Measurements from ENCODE around the gene KLHDC7A.

The KLHDC7A gene

DNA sequence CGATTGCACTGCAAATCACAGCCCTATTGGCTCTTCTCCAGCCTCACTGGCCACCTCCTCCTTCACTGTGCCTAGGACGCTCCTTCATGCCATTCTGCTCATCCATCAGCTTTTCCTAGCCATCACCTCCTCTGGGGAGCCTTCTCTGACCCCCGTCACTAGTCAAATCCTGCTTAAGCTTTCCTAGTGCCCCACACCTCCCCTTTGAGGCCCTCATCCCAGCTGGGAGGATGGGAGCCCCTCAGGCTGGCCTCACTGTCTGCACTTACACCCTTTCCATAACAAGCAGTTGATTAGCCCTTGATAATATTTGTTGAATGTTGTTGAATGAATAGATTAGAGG is 50.7 kb downstream of the KLHDC7A start:
- no peaks in the 10 kb centered on the region for H3K36me3 ChIP-seq (ENCODE audit: low read depth)
- DNase-seq (ENCODE audit: low spot score) (no peak), ATAC-seq (ENCODE audit: low read depth) (no peak)
- no peaks in the 10 kb centered on the region for H3K9me3 ChIP-seq (ENCODE audit: severe bottlenecking)
- H3K4me3 ChIP-seq (ENCODE audit: severe bottlenecking): no peak overlapping the region
- H3K4me1 ChIP-seq (ENCODE audit: insufficient read depth, poor library complexity, severe bottlenecking): no peaks in the 10 kb centered on the region
- peaks cover 29% of the 10 kb centered on the region for H3K27me3 ChIP-seq (ENCODE audit: insufficient read depth, poor library complexity, severe bottlenecking)
- TF ChIP-seq, protein P1, sequence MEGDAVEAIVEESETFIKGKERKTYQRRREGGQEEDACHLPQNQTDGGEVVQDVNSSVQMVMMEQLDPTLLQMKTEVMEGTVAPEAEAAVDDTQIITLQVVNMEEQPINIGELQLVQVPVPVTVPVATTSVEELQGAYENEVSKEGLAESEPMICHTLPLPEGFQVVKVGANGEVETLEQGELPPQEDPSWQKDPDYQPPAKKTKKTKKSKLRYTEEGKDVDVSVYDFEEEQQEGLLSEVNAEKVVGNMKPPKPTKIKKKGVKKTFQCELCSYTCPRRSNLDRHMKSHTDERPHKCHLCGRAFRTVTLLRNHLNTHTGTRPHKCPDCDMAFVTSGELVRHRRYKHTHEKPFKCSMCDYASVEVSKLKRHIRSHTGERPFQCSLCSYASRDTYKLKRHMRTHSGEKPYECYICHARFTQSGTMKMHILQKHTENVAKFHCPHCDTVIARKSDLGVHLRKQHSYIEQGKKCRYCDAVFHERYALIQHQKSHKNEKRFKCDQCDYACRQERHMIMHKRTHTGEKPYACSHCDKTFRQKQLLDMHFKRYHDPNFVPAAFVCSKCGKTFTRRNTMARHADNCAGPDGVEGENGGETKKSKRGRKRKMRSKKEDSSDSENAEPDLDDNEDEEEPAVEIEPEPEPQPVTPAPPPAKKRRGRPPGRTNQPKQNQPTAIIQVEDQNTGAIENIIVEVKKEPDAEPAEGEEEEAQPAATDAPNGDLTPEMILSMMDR (IDR thresholded peaks at IDR 0.05; ENCODE audit: poor library complexity, severe bottlenecking): no peak
- no peak overlapping the region for H3K27ac ChIP-seq (ENCODE audit: poor library complexity, severe bottlenecking)

DNA sequence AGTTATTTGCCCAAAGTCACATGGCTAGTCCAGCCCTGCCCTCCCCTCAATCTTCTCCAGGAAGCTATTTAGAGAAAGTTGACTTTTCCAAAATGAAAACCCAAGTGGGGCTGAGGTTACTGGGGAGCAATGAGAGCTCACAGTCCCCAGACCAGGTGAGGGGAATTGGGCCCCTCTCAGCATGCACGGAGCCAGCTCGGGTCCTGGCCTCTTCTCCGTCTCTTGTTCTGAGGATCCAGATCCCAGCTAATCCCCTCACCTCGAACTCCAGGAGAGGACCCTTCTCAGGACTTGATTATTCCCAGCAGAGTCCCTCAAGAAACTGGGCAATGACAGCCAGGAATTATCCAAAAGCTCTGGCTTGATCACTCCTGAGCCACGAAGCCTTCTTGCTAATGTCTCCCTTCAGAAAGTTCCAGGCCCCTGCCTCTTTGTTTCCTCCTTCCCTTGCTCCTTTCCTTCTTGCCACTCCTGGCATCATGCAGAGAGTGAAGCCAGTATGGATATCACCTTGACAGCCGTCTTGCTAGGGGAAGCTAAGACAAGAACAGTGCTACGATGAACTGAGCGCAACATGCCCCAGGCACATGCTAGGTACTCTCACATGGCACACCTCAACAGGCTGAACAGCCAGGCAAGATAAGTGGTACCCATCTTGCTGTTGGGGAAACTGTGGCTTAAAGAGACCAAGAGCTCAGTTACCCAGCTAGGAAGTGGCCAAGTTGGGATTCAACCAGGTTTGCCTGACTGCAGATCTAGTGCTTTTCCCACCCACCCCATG is 51.9 kb downstream of the KLHDC7A start:
- TF ChIP-seq, protein P1 (IDR thresholded peaks at IDR 0.05; ENCODE audit: poor library complexity, severe bottlenecking): no peak
- DNase-seq (ENCODE audit: low spot score): no peak
- Histone ChIP-seq H3K27ac (ENCODE audit: poor library complexity, severe bottlenecking) (no peak overlapping the region), H3K9me3 (ENCODE audit: severe bottlenecking) (no peaks in the 10 kb centered on the region), H3K4me3 (ENCODE audit: severe bottlenecking) (no peak overlapping the region), H3K4me1 (ENCODE audit: insufficient read depth, poor library complexity, severe bottlenecking) (no peaks in the 10 kb centered on the region), H3K27me3 (ENCODE audit: insufficient read depth, poor library complexity, severe bottlenecking) (peaks cover 40% of the 10 kb centered on the region), H3K36me3 (ENCODE audit: low read depth) (no peaks in the 10 kb centered on the region)
- no peak for ATAC-seq (ENCODE audit: low read depth)

DNA sequence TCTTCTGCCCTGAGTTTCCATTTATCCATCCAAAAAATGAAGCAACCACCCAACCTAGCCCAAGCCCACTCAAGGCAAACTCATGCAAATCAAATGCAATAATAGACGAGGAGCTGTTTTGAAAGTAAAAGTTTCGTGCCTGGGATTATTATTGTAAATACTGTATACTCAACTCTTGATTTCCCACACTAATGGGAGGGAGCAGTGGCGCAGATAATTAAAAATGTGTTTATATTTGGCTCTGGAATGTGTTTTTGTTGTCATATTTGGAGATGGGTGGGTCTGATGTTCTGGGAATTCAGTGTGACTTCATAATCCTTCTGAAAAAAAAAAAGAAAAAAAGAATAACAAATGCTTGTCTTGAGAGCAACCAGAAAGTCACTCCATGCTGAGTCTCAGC is 52.5 kb downstream of the KLHDC7A start:
- TF ChIP-seq, protein P1 (IDR thresholded peaks at IDR 0.05; ENCODE audit: poor library complexity, severe bottlenecking): no peak
- ATAC-seq (ENCODE audit: low read depth): no peak
- no peak overlapping the region for H3K27ac ChIP-seq (ENCODE audit: poor library complexity, severe bottlenecking)
- H3K4me3 ChIP-seq (ENCODE audit: severe bottlenecking): no peak overlapping the region
- peaks cover 47% of the 10 kb centered on the region for H3K27me3 ChIP-seq (ENCODE audit: insufficient read depth, poor library complexity, severe bottlenecking)
- H3K36me3 ChIP-seq (ENCODE audit: low read depth): no peaks in the 10 kb centered on the region
- DNase-seq (ENCODE audit: low spot score): no peak
- H3K9me3 ChIP-seq (ENCODE audit: severe bottlenecking): no peaks in the 10 kb centered on the region
- no peaks in the 10 kb centered on the region for H3K4me1 ChIP-seq (ENCODE audit: insufficient read depth, poor library complexity, severe bottlenecking)

DNA sequence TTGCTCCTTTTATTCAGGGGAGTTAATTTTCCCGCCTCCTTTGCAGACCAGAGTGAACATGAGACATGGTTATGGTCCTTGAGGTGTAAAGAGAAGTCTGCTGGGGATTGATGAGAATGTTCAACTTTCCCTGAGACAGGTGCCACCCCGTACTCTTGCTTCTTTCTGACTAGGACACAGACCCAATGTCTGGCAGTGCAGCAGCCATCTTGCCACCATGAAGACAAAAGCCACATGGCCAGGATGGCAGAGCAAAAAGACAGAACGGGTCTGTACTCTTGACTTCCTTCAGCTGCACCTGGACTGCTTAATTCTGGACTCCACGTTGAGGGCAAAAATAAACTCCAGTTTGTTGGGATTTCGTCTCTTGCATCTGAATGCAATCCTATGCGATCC is 54.1 kb downstream of the KLHDC7A start:
- H3K9me3 ChIP-seq (ENCODE audit: severe bottlenecking): no peaks in the 10 kb centered on the region
- no peak for ATAC-seq (ENCODE audit: low read depth)
- no peak overlapping the region for H3K4me3 ChIP-seq (ENCODE audit: severe bottlenecking)
- no peak for DNase-seq (ENCODE audit: low spot score)
- no peak overlapping the region for H3K27ac ChIP-seq (ENCODE audit: poor library complexity, severe bottlenecking)
- peaks cover 60% of the 10 kb centered on the region for H3K27me3 ChIP-seq (ENCODE audit: insufficient read depth, poor library complexity, severe bottlenecking)
- no peaks in the 10 kb centered on the region for H3K4me1 ChIP-seq (ENCODE audit: insufficient read depth, poor library complexity, severe bottlenecking)
- H3K36me3 ChIP-seq (ENCODE audit: low read depth): no peaks in the 10 kb centered on the region
- TF ChIP-seq, protein P1 (IDR thresholded peaks at IDR 0.05; ENCODE audit: poor library complexity, severe bottlenecking): no peak

Measured in RWPE2 (cell line).